ENCODE data around the gene MORN2. TPM values are rescaled to one million over a fixed set of nuclear protein-coding genes. Genes with fewer than 3 reads are reported as not detected.
"Not testable (repeated sequence)": the region's sequence is repeated elsewhere in the genome, so short reads cannot be mapped to it uniquely, and the experiment has no call there.

The MORN2 gene
- 17.1 TPM for polyA plus RNA-seq (2013)

- peaks cover 0 to 7% (median 0%) of the 10 kb centered on the region in 4 experiments for H3K36me3 ChIP-seq (ENCODE audit: control insufficient read depth in 4 of 4, insufficient read depth in 4 of 4, low read length in 3 of 4)
- H3K9me3 ChIP-seq (ENCODE audit: control extremely low read depth in 1 of 5, control insufficient read depth in 4 of 5, insufficient read depth in 2 of 5, low read depth in 1 of 5, low read length in 4 of 5), result peaks cover 0 to 12% (median 0%) of the 10 kb centered on the region in 5 experiments
- DNase-seq, result peak; percentile 64 to 87 (median 79)
- peak within 1 kb of the TSS; percentile 40 to 75 for H3K27ac ChIP-seq (ENCODE audit: insufficient read depth in 1 of 2, low read depth in 1 of 2, low read length in 2 of 2, poor library complexity in 1 of 2, severe bottlenecking in 2 of 2)
- POLR2A ChIA-PET, result no interaction called here
- H3K27me3 ChIP-seq (replicated peaks in 2 of 5; ENCODE audit: control insufficient read depth in 4 of 5, insufficient read depth in 5 of 5, low read length in 4 of 5), result no peaks in the 10 kb centered on the region
- peak within 1 kb of the TSS; percentile 78 to 98 (median 89) for H3K4me3 ChIP-seq (ENCODE audit: control insufficient read depth in 1 of 7, extremely low read depth in 1 of 7, insufficient read depth in 4 of 7, low read depth in 2 of 7, low read length in 6 of 7)
- peaks cover 11 to 17% (median 15%) of the 10 kb centered on the region in 4 experiments for H3K4me1 ChIP-seq (ENCODE audit: control extremely low read depth in 1 of 4, control insufficient read depth in 4 of 4, insufficient read depth in 4 of 4, low read length in 3 of 4)
- CTCF ChIA-PET, result interaction anchor here (0.8 kb wide), 1 partner anchor 47 kb away, joined by 3 read pairs; no protein-coding TSS in a partner anchor
- under 1% methylated on average over 51 of the region's 52 CpGs for WGBS (ENCODE audit: insufficient coverage)
Measured at GRCh38 chr2:38875576-38876367, at the start of gene MORN2, which contains the start of gene DHX57. Gene MORN2 (plus strand): TSS chr2:38875976. Gene DHX57 (minus strand): TSS chr2:38875934. CDS start chr2:38868405, 7,529 bp downstream.

GRCh38 chr2:38827539-38828145 is 48.1 kb upstream of the MORN2 start:
- not testable (repeated sequence) for H3K27me3 ChIP-seq (replicated peaks in 2 of 5; ENCODE audit: control insufficient read depth in 4 of 5, insufficient read depth in 5 of 5, low read length in 4 of 5); H3K4me1 ChIP-seq (ENCODE audit: control extremely low read depth in 1 of 4, control insufficient read depth in 4 of 4, insufficient read depth in 4 of 4, low read length in 3 of 4); H3K9me3 ChIP-seq (ENCODE audit: control extremely low read depth in 1 of 5, control insufficient read depth in 4 of 5, insufficient read depth in 2 of 5, low read depth in 1 of 5, low read length in 4 of 5)
- ChIA-PET POLR2A (interaction anchor here (0.6 kb wide), 1 partner anchor 32 kb away, joined by 4 read pairs; no protein-coding TSS in a partner anchor), CTCF (interaction anchor here (0.9 to 1.0 kb wide), 2 partner anchors 9 to 48 kb away, joined by 3 read pairs; partner anchors contain the start of genes DHX57 and MORN2)
- DNase-seq, result peak; percentile 67 to 90 (median 86)
- peak overlapping the region in 1 of 7 experiments; percentile 55 for H3K4me3 ChIP-seq (ENCODE audit: control insufficient read depth in 1 of 7, extremely low read depth in 1 of 7, insufficient read depth in 4 of 7, low read depth in 2 of 7, low read length in 6 of 7)
- 100% methylated on average over 3 of the region's 10 CpGs for WGBS (ENCODE audit: insufficient coverage)
- H3K27ac ChIP-seq (ENCODE audit: insufficient read depth in 1 of 2, low read depth in 1 of 2, low read length in 2 of 2, poor library complexity in 1 of 2, severe bottlenecking in 2 of 2), result peak overlapping the region in 1 of 2 experiments; percentile 70
- peaks cover 7 to 34% (median 15%) of the 10 kb centered on the region in 4 experiments for H3K36me3 ChIP-seq (ENCODE audit: control insufficient read depth in 4 of 4, insufficient read depth in 4 of 4, low read length in 3 of 4)

GRCh38 chr2:38828460-38828859 is 47.3 kb upstream of the MORN2 start:
- H3K27me3 ChIP-seq (replicated peaks in 2 of 5; ENCODE audit: control insufficient read depth in 4 of 5, insufficient read depth in 5 of 5, low read length in 4 of 5), result no peaks in the 10 kb centered on the region
- H3K9me3 ChIP-seq (ENCODE audit: control extremely low read depth in 1 of 5, control insufficient read depth in 4 of 5, insufficient read depth in 2 of 5, low read depth in 1 of 5, low read length in 4 of 5), result no peaks in the 10 kb centered on the region
- WGBS (ENCODE audit: insufficient coverage), result 100% methylated on average over 2 of the region's 4 CpGs
- H3K27ac ChIP-seq (ENCODE audit: insufficient read depth in 1 of 2, low read depth in 1 of 2, low read length in 2 of 2, poor library complexity in 1 of 2, severe bottlenecking in 2 of 2), result no peak overlapping the region
- ChIA-PET POLR2A (no interaction called here), CTCF (interaction anchor here (0.9 to 1.0 kb wide), 2 partner anchors 9 to 48 kb away, joined by 3 read pairs; partner anchors contain the start of genes DHX57 and MORN2)
- peaks cover 0 to 6% (median 5%) of the 10 kb centered on the region in 4 experiments for H3K4me1 ChIP-seq (ENCODE audit: control extremely low read depth in 1 of 4, control insufficient read depth in 4 of 4, insufficient read depth in 4 of 4, low read length in 3 of 4)
- H3K36me3 ChIP-seq (ENCODE audit: control insufficient read depth in 4 of 4, insufficient read depth in 4 of 4, low read length in 3 of 4), result peaks cover 6 to 29% (median 13%) of the 10 kb centered on the region in 4 experiments
- peak in 1 of 3 donors; percentile 14 for DNase-seq
- no peak overlapping the region for H3K4me3 ChIP-seq (ENCODE audit: control insufficient read depth in 1 of 7, extremely low read depth in 1 of 7, insufficient read depth in 4 of 7, low read depth in 2 of 7, low read length in 6 of 7)

GRCh38 chr2:38829971-38830370 is 45.8 kb upstream of the MORN2 start:
- Histone ChIP-seq H3K4me3 (ENCODE audit: control insufficient read depth in 1 of 7, extremely low read depth in 1 of 7, insufficient read depth in 4 of 7, low read depth in 2 of 7, low read length in 6 of 7) (no peak overlapping the region), H3K9me3 (ENCODE audit: control extremely low read depth in 1 of 5, control insufficient read depth in 4 of 5, insufficient read depth in 2 of 5, low read depth in 1 of 5, low read length in 4 of 5) (no peaks in the 10 kb centered on the region), H3K36me3 (ENCODE audit: control insufficient read depth in 4 of 4, insufficient read depth in 4 of 4, low read length in 3 of 4) (peaks cover 6 to 28% (median 15%) of the 10 kb centered on the region in 4 experiments), H3K27me3 (replicated peaks in 2 of 5; ENCODE audit: control insufficient read depth in 4 of 5, insufficient read depth in 5 of 5, low read length in 4 of 5) (no peaks in the 10 kb centered on the region), H3K27ac (ENCODE audit: insufficient read depth in 1 of 2, low read depth in 1 of 2, low read length in 2 of 2, poor library complexity in 1 of 2, severe bottlenecking in 2 of 2) (no peak overlapping the region), H3K4me1 (ENCODE audit: control extremely low read depth in 1 of 4, control insufficient read depth in 4 of 4, insufficient read depth in 4 of 4, low read length in 3 of 4) (peaks cover 0 to 6% (median 5%) of the 10 kb centered on the region in 4 experiments)
- WGBS (ENCODE audit: insufficient coverage), result no CpG with 5 or more reads among the region's 1 CpG
- DNase-seq, result no peak
- ChIA-PET CTCF (no interaction called here), POLR2A (no interaction called here)

GRCh38 chr2:38830526-38831159 is 45.1 kb upstream of the MORN2 start:
- no peak overlapping the region for H3K27ac ChIP-seq (ENCODE audit: insufficient read depth in 1 of 2, low read depth in 1 of 2, low read length in 2 of 2, poor library complexity in 1 of 2, severe bottlenecking in 2 of 2)
- POLR2A ChIA-PET, result no interaction called here
- CTCF ChIA-PET, result no interaction called here
- no peak for DNase-seq
- WGBS (ENCODE audit: insufficient coverage), result 92% methylated on average over 3 of the region's 6 CpGs
- no peak overlapping the region for H3K4me3 ChIP-seq (ENCODE audit: control insufficient read depth in 1 of 7, extremely low read depth in 1 of 7, insufficient read depth in 4 of 7, low read depth in 2 of 7, low read length in 6 of 7)
- no peaks in the 10 kb centered on the region for H3K27me3 ChIP-seq (replicated peaks in 2 of 5; ENCODE audit: control insufficient read depth in 4 of 5, insufficient read depth in 5 of 5, low read length in 4 of 5)
- peaks cover 0 to 6% (median 5%) of the 10 kb centered on the region in 4 experiments for H3K4me1 ChIP-seq (ENCODE audit: control extremely low read depth in 1 of 4, control insufficient read depth in 4 of 4, insufficient read depth in 4 of 4, low read length in 3 of 4)
- peaks cover under 1 to 31% (median 13%) of the 10 kb centered on the region in 4 experiments for H3K36me3 ChIP-seq (ENCODE audit: control insufficient read depth in 4 of 4, insufficient read depth in 4 of 4, low read length in 3 of 4)
- H3K9me3 ChIP-seq (ENCODE audit: control extremely low read depth in 1 of 5, control insufficient read depth in 4 of 5, insufficient read depth in 2 of 5, low read depth in 1 of 5, low read length in 4 of 5), result no peaks in the 10 kb centered on the region

GRCh38 chr2:38835015-38835601 is 40.7 kb upstream of the MORN2 start:
- no peak overlapping the region for H3K4me3 ChIP-seq (ENCODE audit: control insufficient read depth in 1 of 7, extremely low read depth in 1 of 7, insufficient read depth in 4 of 7, low read depth in 2 of 7, low read length in 6 of 7)
- peaks cover 0 to 2% (median 0%) of the 10 kb centered on the region in 4 experiments for H3K4me1 ChIP-seq (ENCODE audit: control extremely low read depth in 1 of 4, control insufficient read depth in 4 of 4, insufficient read depth in 4 of 4, low read length in 3 of 4)
- ChIA-PET POLR2A (interaction anchor here (0.5 kb wide), 1 partner anchor 15 kb away, joined by 5 read pairs; no protein-coding TSS in a partner anchor), CTCF (interaction anchor here (0.8 to 1.5 kb wide), 4 partner anchors 9 to 253 kb away, joined by 3 to 4 read pairs (median 4); no protein-coding TSS in a partner anchor)
- DNase-seq, result peak in 2 of 3 donors; percentile 9 to 14
- H3K36me3 ChIP-seq (ENCODE audit: control insufficient read depth in 4 of 4, insufficient read depth in 4 of 4, low read length in 3 of 4), result peaks cover 5 to 44% (median 13%) of the 10 kb centered on the region in 4 experiments
- H3K27ac ChIP-seq (ENCODE audit: insufficient read depth in 1 of 2, low read depth in 1 of 2, low read length in 2 of 2, poor library complexity in 1 of 2, severe bottlenecking in 2 of 2), result no peak overlapping the region
- no peaks in the 10 kb centered on the region for H3K9me3 ChIP-seq (ENCODE audit: control extremely low read depth in 1 of 5, control insufficient read depth in 4 of 5, insufficient read depth in 2 of 5, low read depth in 1 of 5, low read length in 4 of 5)
- no peaks in the 10 kb centered on the region for H3K27me3 ChIP-seq (replicated peaks in 2 of 5; ENCODE audit: control insufficient read depth in 4 of 5, insufficient read depth in 5 of 5, low read length in 4 of 5)
- 100% methylated on average over 1 of the region's 1 CpG for WGBS (ENCODE audit: insufficient coverage)
